IPS-18c (cell line): Measurements from ENCODE around the gene LRCH4.

ENCODE experiments used
- H3K4me3 ChIP-seq: 2 replicates; pipeline ENCODE4 v1.7.0; 2013; ENCODE audit warnings: low read depth, mild to moderate bottlenecking, low read length, moderate library complexity; ENCODE audit not compliant: insufficient read depth
- H3K9me3 ChIP-seq: one replicate; pipeline ENCODE4 v1.6.1; 2013; ENCODE audit warnings: mild to moderate bottlenecking, low read length, moderate library complexity; ENCODE audit not compliant: control insufficient read depth, insufficient read depth

LRCH4 gene, protein sequence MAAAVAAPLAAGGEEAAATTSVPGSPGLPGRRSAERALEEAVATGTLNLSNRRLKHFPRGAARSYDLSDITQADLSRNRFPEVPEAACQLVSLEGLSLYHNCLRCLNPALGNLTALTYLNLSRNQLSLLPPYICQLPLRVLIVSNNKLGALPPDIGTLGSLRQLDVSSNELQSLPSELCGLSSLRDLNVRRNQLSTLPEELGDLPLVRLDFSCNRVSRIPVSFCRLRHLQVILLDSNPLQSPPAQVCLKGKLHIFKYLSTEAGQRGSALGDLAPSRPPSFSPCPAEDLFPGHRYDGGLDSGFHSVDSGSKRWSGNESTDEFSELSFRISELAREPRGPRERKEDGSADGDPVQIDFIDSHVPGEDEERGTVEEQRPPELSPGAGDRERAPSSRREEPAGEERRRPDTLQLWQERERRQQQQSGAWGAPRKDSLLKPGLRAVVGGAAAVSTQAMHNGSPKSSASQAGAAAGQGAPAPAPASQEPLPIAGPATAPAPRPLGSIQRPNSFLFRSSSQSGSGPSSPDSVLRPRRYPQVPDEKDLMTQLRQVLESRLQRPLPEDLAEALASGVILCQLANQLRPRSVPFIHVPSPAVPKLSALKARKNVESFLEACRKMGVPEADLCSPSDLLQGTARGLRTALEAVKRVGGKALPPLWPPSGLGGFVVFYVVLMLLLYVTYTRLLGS

DNA sequence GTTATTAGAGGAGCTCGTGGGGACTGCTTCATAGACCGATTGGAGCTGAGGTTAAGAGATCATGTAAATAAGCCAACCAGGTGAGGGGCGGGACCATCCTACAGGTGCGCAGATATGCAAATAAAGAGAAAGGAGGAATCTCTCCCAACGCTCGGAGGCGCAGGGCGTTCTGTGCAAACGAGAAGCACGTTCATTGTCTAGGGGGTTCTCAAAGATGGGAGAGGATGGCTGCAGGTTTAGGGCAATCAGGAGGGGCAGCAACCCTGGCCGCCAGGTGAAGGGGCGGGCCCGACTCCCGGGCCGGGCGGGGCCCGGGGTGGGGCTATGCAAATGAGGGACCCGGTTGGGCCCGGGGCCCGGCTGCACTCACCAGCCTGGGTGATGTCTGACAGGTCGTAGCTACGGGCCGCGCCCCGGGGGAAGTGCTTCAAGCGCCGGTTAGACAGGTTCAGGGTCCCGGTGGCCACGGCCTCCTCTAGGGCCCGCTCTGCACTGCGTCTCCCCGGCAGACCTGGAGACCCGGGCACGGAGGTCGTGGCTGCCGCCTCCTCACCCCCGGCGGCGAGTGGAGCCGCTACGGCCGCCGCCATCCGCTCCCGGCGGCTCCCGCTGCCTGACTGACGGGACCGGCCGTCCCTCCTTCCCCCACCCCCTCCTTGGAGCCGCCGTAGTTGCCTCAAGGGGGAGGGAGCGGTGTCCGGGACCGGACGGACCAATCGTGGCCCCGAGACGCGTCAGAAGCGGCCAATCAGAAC, at the start of gene LRCH4:
Gene LRCH4 (minus strand): TSS at position 619 of the 755 bp plus-strand sequence. CDS start 29 bp downstream, at position 590.
- no peaks in the 10 kb centered on the region for H3K9me3 ChIP-seq
- H3K4me3 ChIP-seq: peak within 1 kb of the TSS; percentile 92

DNA sequence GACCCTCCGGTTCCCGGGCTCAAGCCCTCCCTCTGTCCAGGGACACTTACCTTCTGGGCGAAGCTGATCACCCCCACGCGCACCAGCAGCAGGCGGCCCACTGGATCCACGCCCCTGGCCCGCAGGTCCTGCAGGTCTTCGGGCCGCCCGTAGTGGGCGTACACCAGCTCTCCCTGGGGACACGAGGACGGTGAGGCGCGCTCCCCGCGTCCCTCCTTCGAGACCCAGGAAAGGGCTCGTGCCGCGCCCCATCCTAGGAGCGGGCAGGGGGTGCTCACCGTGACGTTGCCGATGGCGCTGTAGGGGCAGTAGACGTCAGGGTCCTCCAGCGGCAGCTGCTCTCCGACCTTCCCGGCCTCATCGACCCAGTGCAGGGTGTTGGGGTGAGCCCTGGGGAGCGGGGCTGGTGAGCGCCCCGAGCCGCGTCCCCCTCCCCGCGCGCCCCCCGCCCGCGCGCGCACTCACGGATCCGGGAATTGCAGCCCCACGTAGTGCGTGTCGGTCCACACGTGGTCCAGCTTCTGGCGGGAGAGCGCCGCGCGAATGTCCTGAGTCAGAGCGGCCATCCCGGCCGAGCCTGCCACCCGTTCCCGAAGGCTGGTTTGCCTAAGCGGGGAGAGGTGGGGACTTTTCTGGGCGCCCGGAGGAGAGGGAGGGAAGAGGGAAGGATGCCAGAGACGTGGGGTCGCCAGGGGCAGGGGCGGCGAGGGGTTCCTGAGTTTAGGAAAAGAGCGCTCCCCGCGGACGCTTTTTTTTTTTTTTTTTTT, 47.2 kb upstream of the LRCH4 start:
- Histone ChIP-seq H3K9me3 (no peaks in the 10 kb centered on the region), H3K4me3 (peak overlapping the region; percentile 58)

DNA sequence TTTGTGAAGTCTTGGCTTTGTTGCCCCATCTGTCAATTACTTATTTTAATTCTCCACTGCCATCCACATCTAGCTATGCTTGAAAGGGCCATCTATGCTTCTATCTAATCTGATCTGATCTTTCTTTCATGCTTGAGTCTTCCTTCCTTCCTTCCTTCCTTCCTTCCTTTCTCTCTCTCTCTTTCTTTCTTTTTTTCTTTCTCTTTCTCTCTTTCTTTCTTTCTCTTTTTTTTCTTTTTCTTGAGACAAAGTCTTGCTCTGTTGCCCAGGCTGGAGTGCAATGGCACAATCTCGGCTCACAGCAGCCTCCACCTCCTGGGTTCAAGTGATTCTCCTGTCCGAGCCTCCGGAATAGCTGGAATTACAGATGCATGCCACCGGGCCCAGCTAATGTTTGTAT, 44.1 kb upstream of the LRCH4 start:
- Histone ChIP-seq H3K4me3 (no peak overlapping the region), H3K9me3 (no peaks in the 10 kb centered on the region)

DNA sequence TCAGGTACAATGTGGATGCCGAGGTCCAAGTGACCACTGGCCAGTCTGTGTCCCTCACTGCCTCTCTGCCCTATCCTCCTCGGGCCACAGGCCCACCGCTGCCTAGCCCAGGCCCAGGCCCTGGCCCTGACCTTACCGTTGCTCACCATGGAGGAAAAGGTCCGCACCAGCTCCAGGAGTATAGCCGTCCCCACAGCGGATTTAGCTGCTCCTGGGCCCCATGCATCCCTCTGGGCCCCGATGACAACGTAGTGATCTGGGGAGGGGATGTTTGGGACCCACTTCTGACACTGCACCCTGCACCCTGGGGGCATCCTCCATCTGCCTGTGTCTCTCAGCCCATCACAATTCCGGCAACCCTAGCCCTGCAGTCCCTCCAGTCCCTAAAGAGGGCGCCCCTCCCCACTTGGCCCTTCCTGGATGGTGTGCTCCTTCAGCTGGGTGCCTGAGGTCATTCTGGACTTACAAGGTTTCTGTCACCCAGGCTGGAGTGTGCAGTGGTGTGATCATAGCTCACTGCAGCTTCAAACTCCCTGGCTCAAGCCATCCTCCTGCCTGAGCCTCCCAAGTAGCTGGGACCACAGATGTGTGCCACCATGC, 43.3 kb upstream of the LRCH4 start:
- Histone ChIP-seq H3K4me3 (no peak overlapping the region), H3K9me3 (no peaks in the 10 kb centered on the region)

DNA sequence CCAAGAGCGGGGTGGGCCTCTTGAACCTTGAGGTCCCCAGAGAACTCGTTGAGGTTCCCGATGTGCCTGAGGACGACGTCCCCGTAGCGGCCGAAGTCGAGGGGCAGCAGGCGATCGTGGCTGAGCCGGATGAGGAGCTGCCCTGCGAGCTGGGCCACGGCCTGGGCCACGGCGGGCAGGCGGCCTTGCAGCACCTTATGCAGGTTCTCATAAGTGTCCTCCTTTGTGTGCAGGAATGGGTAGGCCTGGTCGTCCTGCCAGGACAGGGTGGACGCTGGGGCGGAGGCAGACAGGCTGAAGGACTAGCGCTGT, 41.3 kb upstream of the LRCH4 start:
- Histone ChIP-seq H3K4me3 (peak overlapping the region; percentile 43), H3K9me3 (no peaks in the 10 kb centered on the region)

DNA sequence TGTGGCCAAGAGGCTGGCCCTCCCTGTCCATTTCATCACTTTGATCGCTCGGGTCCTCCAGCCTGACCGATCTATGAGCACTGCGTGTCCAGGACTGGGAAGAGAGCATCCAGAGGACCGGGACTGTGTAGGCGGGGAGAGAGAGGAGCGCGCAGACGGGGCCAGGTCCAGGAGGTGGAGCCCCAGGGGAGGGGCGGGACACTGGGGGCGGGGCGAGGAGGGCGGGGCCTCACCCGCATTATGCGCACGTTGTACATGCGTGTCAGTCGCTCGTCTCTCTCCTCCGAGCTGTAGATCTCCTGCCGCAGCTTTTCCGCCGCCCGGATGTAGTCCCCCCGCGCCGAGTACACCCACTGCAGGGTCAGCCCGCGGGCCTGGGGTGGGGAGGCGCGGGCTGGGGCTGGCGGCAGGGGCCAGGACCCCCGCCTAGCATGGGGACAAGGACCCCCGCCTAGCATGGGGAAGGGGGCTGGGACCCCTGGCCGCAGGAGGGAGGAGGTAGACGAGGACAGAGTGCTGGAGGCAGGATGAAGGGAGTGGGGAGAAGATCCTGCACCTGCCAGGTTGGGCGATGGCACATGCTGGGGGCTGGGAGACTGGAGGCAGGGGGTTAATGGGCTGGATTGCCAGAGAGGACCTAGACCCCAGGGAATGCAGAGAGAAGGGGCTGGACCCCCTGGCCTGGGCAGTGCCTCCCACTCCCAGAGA, 40.8 kb upstream of the LRCH4 start:
- Histone ChIP-seq H3K4me3 (peak overlapping the region; percentile 46), H3K9me3 (no peaks in the 10 kb centered on the region)

DNA sequence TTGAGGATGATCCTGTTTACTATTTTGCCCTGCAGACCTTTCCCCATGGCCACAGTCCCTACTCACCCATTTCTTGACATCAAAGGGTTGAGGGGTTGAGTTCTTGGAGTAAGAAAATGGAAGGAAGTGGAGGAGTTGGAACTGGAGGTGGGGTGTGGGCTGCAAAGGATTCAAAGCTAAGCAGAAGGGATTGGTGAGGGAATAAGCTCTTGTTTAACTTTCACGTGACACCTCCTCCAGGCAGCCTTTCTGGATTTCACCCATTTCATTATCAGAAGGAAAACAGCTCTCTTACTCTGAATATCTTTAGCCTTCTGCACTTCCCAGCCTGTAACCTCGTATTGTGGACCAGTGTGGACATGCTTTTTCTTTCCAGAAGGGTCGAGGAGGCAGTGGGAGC, 40.1 kb upstream of the LRCH4 start:
- H3K9me3 ChIP-seq: no peaks in the 10 kb centered on the region

DNA sequence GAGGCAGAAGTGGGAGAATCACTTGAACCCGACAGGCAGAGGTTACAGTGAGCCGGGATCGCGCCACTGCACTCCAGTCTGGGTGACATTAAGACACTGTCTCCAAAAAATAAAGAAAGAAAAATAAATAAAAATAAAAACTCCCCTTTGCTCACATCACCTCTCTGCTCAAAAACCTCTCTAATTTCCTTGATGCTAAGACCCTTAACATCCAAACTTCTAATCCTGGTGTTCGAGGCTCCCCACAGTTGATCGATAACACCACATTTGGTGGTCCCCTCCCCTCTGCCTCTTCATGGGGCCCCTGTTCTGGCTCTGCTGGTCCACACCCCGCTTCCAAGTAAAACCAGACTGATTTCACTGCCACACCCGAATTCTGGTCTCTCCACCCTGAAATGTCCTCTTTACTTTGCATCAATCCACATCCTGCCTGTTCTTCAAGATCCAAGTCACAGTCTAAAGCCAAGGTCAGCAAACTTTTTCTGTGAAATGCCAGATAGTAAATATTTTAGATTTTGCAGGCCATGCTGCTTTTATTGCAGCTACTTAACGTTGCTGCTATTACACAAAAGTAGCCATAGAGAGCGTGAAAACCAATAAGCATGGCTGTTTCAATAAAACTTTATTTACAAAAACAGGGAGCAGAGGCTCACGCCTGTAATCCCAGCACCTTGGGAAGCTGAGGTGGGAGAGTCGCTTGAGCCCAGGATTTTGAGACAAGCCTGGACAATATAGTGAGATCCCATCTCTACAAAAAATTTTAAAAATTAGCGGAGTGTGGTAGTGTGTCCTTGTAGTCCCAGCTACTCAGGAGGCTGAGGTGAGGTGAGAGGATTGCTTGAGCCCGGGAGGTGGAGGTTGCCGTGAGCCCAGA, 38.3 kb upstream of the LRCH4 start:
- H3K9me3 ChIP-seq: no peaks in the 10 kb centered on the region
- H3K4me3 ChIP-seq: no peak overlapping the region

More for the DNA sequence above, 40.1 kb upstream of the LRCH4 start:
- H3K4me3 ChIP-seq: peak overlapping the region; percentile 46

DNA sequence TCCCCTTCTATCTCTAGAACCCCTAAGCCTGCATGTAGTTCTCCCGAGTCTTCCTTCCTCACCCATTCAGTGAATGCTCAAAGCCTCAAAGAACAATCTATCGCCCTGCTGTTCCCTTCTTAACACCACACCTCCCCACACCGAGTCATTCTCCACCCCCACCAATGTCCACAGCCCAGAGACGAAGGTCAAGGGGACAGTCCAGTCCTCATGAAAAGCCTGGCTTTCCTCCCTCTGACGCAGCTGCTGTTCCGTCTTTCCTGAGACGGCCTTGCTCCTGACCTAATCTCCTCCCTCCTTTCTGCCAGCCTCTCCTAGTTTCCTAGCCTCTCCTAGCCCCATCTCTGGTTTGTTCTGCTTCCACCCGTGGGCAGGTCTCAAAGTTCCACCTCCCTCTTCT, 35.6 kb upstream of the LRCH4 start:
- no peaks in the 10 kb centered on the region for H3K9me3 ChIP-seq
- H3K4me3 ChIP-seq: no peak overlapping the region

DNA sequence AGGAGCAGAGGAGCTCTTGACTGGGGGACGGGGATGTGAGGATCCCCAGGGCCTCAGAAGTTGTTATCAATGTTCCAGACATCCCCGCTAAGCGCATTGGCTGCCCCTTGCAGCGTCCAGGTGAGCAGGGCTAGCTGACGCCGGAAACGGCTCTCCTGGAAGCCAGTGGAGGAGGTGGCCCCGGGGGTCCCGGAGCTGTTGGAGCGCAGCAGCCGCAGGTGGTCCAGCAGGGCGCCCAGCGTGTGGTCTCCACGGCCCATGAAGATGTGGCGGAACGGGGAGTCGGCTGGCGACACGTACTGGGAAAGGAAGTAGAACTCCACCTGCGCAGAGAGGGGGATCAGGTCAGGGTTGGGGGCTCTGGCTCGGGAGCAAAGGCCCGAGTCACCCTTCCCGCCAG, 34.9 kb upstream of the LRCH4 start:
- H3K9me3 ChIP-seq: no peaks in the 10 kb centered on the region

DNA sequence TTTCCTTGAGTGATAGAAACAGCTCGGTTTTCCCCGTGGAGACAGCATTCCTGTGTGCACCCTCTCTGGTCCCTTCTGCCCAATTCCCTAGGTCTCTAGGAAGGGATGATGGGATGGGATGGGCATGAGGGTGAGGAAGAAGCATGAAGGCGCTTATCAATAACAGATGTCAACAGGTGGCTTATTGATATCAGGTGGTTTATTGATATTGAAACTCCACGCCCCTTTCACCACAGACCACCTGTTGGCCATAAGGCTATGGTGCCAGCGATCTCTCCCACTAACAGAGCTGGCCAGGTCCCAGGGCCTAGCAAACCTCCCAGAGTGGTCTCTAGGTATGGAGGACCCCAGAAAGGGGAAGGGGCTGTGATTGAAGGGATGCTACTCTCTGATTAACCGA, 34.3 kb upstream of the LRCH4 start:
- Histone ChIP-seq H3K9me3 (no peaks in the 10 kb centered on the region), H3K4me3 (no peak overlapping the region)

More for the DNA sequence above, 34.9 kb upstream of the LRCH4 start:
- no peak overlapping the region for H3K4me3 ChIP-seq

DNA sequence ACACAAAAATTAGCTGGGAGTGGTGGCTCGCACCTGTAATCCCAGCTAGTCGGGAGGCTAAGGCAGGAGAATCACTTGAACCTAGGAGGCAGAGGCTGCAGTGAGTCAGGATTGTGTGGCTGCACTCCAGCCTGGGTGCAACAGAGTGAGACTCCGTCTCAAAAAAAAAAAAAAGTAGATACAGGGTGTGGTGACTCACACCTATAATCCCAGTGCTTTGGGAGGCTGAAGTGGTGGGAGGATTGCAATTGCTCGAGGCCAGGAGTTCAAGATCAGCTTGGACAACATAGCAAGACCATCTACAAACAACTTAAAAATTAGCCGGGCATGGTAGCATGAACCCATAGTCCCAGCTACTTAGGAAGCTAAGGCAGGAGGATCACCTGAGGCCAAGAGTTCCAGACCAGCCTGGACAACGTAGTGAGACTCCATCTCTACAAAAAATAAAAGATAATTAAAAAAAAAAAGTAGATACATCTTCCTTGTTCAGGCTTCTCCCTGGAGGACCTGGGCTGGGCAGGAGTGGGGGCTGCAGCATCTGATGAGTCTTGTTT, 28.5 kb upstream of the LRCH4 start:
- Histone ChIP-seq H3K4me3 (no peak overlapping the region), H3K9me3 (no peaks in the 10 kb centered on the region)

DNA sequence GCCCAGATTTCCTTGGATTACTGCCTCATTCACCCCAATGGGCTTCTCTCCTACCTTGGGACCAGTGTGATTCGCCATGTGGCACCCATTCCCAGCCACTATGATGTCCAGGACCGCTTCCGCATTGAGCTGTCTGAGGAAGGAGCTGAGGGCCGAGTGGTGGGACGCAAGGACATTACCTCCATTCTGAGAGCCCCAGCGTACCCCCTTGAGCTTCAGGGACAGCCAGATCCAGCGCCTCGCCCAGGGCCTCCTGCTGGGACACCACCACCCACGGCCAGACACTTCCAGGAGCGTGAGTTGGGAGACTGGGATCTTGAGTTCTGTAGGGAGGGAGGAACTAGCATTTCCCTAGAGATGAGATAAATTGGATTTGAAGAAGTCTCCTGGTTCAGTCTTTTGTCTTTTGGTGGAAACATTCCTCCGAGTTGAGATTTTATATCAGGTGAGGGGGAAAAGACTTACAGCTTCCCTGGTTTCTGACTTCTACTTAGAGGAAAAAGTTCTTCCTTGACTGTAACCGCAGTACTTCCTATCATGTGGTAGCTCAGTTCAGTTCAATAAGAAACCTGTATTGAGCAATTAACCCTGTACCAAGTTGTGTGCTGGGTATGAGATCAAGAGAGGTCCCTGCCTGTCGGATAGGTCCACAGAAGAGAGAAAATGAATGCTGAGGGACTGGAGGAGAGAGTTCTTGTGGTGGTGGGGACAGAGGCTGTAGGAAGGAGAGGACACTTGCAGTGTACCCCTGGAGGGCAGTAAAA, 27.7 kb upstream of the LRCH4 start:
- Histone ChIP-seq H3K4me3 (no peak overlapping the region; the same call in 1 of the 2 replicates), H3K9me3 (no peaks in the 10 kb centered on the region)

DNA sequence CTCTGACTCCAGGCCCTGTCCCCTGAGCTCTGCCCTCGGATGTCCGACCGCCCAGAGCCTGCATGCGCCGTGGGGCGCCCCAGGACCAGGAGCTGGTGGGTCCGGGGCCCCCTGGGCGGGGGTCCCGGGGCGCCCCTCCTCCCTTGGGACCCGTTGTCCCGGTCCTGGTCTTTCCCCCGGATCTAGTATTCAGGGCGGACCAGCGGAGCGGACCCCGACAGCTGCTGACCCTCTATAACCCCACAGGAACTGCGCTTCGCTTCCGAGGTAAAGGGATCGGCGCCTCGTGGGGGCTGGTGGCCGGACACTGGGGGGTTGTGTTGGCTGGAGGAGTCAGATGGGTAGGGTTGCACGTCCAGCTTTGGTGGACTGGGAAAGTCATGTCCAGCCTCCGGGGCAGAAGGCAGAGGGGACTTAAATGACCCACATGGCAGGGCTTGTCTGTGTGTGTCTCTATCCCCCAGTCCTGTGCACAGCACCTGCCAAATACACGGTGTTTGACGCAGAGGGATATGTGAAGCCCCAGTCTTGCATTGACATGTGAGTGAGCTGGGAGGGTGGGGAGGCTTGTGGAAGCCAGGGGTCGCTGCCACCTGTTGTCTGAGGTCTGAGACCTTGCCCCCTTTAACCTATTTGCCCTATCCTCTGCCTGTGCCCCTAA, 26.9 kb upstream of the LRCH4 start:
- peak overlapping the region; percentile 93 for H3K4me3 ChIP-seq
- no peaks in the 10 kb centered on the region for H3K9me3 ChIP-seq
